Activated effector memory CD4-positive, alpha-beta T cell treated with anti-CD3 and anti-CD28 coated beads, Interleukin-2, amount 50 U/mL, for 16 hours (primary cell): Measurements from ENCODE around the gene WDR11.
"Not testable (repeated sequence)": the region's sequence is repeated elsewhere in the genome, so short reads cannot be mapped to it uniquely, and the experiment has no call there.

Source experiments
- DNase-seq: peaks from one replicate; pipeline ENCODE4 v3.0.0-alpha.2; 2020

Gene WDR11

DNA sequence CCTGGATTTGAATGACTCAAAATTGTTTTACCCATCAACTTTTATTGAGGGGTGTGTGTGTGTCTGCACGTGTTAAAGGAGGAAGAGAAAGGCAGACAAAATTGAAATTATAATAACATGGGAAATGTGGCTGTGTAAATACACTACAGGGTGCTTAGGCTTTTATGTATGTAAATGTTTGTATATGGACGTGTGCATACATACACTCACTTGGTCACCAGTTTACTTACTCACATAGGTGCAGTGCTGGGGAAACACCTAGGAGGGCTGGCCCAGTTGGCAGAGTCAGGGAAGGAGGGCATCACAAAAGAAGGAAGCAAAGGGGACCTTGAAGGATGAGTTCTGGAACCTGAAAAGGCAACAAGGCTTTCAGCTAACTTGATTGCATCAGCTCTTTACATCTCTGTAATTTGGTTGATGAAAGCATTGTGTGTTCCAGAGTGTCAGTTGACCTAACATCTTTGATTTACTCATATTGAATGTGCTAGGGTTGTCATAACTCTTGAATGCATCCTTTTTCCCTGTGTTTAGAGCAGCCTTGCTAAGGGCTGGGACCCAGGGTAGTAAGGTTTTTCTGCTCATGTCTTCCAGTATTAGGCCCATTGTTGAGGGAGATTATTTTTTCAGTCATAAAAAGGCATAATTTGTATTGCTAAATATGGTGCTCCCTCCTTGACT, 10.2 kb downstream of the WDR11 start:
- DNase-seq = no peak

DNA sequence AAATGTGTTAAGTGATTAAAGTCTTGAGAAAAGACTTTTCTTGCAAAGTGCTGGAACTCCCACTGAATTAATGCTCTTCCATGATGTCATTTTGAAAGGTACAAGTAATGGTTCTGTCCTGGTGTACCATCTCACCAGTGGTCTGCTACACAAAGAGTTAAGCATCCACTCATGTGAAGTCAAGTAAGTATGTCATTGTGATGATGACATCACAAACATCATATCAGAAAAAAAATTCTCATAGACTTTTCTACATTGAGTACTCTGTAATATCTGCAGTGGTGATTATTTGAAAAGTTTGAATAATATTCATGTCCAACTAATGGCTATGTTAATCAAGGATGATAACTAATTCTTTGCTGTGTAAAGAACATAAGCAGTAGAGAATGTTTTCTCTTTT, 22.6 kb downstream of the WDR11 start:
- no peak for DNase-seq

DNA sequence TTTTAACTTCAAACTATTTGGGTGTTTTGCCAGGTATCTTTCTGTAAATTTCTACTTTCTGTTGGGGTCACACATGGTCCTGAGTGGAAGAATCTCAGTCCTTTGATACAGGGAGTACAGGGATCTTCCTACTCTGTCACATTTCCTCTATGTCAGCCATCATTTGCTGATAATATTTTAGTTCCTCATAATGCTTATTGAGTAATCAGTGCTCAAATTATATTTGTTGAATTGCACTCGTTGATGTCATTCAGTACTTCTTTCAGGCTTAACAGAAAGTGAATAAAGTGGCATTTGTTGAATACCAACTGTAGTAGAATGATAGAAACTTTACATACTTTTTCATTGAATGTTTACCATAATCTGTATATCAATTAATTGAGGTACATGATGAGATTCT, 31.9 kb downstream of the WDR11 start:
- no peak for DNase-seq

DNA sequence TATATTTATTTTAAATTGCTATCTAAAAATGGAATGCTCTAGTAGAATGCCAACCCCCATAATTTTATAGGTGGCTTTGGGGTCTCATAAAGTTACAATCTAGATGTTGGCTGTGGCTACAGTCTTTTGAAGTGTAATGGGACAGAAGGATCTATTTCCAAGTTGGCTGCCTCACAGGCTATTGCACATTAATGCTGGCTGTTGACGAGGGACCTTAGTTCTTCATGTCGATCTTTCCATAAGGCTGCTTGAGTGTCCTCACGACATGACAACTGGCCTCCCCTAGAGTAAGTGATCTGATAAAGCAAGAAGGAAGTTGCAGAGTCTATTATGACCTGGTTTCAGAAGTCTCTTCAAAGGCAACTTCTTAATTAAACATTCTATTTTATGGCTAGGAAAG, 36.3 kb downstream of the WDR11 start:
- no peak for DNase-seq

DNA sequence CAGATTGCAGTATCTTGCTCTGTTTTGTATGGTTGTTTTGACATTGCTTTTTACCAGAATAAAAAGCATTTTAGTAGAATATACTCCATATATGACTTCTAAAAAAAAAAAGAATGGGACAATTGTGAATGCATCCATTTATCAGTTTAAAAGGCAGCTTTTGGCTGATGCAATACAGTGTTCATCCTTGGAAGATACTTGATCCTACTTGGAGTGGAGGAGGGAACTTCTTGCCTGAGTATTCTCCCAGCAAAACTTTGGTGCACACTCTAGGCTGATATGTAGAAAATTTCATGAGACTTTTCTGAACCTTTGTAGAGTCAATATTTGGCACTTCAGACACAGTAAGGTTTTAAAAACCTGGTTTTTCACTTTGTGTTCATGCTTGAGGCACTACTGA, 40.2 kb downstream of the WDR11 start:
- DNase-seq = no peak

DNA sequence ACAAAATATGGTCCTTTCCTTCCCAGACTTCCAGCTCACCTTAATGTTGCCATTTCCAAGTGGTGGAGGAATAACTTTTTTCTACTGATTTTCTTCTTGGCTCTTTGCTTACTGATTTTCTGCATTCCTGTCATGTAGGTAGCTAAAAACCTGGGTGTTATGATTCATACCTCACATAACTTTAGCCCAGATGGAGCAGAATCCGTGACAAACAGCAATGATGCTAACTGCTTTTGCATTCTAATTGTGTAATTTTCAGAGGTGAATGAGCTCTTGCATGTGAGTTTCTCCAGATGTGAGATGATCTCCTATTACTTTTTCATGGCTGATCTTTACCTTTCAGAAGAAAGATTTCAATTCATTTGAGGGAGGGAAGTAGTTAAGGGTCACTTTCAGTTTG, 43.4 kb downstream of the WDR11 start:
- no peak for DNase-seq

DNA sequence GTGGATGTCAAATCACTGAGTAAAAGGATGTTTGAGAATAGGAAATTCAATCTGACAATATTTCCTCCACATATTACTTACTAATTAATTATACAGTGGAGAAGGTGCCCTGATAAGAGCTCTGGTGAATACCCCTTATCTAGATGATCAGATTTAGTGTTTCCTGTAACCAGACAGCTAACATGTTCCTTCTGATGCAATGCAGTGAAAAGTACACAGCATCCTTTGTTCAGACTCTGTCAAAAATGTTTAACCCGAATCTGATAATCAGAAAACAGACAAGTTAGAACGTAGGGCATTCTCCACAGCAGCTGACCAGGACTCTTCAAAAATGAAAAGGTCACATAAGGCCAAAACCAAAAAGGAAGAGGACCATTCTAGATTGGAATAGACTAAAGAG, 46.2 kb downstream of the WDR11 start:
- DNase-seq = no peak

DNA sequence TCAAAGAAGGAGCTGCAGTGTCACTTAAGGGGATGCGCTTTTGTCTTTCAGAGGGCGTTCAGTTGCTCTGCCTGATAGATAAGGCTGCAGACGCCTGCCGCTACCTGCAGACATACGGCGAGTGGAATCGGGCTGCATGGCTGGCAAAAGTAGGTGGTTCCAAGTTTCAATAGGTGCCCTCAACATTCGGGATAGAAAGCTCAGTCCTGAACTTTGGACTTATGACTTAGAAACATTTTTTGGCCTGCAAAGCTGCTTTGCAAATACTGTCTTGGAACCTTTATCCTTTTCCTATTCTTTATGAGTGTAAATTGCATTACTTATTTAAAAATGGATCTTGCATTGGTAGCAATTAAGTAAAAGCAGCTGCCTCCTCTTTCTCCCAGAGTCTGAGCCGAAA, 54.1 kb downstream of the WDR11 start:
- no peak for DNase-seq

DNA sequence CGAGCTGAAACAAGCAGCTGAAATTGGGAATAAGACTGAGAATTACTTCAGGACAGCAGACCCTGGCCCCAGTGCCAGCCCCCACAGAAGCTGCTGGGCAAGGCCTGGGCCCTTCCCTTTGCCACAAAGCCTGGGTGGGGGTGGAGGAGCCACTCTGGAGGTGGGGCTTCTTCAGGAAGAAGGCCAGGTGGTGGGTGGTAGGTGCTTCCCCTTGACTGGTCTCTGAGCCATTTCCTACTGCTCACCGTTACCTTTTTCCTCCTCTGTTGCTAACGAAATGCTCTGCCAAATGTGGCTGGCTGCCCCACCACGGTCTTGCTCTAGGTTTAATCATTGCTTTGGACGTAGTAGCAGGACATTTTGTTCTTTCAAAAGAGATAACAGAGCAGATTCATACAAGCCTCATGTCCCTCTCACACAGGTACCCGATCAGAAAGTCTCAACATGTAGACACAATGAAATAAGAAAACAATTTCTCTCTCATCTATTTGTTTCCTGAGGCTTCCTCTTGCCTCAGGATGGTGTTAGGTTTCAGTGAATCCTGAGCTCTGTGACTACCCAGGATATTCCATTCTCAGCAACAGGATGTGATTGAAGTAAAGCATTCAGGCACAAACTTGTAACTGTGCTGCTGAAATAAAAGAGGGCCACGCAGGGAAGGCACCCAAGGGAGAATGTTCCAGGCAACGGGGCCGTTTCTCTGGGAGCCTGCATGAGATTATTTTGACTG, 66.5 kb downstream of the WDR11 start:
- no peak for DNase-seq

DNA sequence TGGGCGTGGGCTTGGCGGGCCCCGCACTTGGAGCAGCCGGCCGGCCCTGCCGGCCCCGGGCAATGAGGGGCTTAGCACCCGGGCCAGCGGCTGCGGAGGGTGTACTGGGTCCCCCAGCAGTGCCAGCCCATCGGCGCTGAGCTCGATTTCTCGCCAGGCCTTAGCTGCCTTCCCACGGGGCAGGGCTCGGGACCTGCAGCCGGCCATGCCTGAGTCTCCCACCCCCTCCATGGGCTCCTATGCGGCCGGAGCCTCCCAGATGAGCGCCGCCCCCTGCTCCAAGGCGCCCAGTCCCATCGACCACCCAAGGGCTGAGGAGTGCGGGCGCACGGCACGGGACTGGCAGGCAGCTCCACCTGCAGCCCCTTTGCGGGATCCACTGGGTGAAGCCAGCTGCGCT, 72.7 kb downstream of the WDR11 start:
- not testable (repeated sequence) for DNase-seq

DNA sequence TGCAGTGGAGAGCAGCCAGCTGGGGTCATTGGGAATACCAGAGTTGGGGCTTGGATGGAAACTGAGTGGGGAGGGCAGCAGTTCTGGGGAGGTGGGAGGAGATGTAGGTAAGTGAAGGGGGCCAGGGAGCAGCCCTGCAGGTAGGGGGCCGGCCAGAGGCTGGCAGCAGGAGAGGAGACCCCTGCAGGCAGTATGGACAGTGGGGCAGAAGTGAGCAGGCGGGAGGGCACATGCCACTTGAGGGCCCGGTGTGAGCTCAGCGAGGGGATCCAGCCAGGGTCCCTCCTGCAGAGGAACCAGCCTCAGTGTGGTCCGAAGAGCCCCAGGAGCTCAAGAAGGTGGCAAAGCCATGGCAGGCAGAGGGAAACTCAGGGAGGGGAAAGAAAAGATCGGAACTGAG, 75.4 kb downstream of the WDR11 start:
- no peak for DNase-seq

DNA sequence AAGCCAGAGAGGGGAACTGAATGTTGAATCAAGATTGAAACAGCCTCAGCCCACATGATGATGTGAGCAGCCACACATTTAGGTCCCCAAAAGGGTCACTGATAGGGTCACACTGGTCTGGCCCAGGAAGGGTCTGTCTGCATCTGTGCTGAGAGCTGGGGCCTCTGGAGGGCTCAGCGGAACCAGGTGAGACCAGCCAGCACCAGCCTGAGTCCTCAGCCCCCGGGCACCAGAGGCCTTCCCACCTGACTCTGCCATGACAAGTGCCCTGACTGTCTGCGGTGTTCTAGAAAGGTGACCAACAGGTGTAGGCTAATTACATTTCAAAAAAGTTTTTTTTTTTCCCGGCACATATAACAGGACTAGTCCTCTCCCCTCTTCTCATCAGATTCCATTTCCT, 76.2 kb downstream of the WDR11 start:
- DNase-seq = no peak

DNA sequence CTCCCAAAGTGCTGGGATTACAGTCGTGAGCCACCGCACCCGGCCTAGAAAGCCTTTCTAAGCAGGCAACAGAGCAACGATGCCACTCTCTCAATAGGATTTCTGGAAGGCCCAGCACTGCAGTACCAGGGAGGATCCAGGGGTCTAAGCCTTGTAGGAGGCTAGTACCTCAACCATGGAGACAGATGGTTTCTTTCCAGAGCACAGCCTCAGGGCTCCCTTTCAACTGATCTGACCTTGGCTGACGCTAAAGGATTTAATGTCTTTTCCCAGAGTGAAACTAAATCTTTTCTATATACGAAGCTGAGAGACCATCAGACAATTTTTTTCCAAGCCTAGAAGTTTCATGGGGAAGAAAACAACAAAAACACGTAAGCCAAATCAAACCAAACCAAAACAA, 78.0 kb downstream of the WDR11 start:
- no peak for DNase-seq

DNA sequence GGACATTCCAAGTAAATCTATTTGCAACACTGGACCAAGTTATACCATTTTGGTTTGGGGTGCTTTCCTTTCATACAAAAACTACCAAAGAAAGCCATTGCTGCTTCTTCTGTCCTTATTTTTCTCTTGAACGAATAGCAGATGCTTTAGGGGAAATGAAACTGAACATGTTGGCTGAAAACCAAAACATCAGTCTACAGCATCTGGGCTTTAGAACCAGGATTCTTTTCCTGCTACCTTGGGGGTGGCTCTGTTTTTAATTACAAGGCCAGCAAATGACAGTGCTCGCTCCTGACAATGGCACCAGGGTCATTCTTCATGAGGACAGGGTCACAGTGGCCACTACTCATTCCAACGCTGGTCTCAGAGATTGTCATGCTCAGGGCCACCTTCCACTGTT, 80.3 kb downstream of the WDR11 start:
- no peak for DNase-seq

DNA sequence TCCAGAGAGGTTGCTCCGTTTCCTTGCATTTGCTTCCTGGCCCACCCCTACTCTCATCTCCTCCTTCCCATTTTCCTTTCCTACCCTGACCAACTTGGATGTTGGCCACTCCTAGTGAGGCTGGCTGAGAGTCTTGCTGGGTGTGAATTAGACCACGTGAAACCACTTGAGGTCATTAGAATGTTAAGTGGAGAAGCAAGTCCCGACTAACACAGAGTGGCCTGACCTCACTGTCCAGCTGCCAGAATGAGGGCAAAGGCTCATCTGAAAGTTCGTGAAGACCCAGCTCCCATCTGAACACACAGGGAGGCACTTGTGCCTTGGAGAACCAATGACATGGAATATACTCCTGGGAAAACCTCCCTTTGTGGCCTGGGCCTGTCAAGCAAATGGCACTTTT, 80.8 kb downstream of the WDR11 start:
- no peak for DNase-seq

DNA sequence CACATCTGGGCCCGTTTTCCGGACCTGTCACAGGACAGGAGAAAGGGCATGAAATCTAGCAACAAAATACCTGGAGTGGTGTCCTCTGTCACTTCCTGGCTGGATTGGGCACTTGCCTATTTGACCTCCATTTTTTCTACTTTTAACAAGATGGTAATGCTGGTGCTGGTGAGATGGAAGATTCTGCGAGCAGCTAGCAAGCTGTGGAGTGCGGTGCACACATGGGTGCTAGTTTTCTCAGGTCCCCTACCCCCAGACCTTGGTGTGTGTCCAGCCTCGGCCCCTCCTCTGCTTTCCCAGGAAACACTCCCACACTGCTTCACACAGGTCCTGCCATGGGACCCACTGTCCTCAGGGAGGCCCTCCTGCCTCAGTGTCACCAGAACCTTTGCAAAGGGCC, 87.7 kb downstream of the WDR11 start:
- no peak for DNase-seq

DNA sequence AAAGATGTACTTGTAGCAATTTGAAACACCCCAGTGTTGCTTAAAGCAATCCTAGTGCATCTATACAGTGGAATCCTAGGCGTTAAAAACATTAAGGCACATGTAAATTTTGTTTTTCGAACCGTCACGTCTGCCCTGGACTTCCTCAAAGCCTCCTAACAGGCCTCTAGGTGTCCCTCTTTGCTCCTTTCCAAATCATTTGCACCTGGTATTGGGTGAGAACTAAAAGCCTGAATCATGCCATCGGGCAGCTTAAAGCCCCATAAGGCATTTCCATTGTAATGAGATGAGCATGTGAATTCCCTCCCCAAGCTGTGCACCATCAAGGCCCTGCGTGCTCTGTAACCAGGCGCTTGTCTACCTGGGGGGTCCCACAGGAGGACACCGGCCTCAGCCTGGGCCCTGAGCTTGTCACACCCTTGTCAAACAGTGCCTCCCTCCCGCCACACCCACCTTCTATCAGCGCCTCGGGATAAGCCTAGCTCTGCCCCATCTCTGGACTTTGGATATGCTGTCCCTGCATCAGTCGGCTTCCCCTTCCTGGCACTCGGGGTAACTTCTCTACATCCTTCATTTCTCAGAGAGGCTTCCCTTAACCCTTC, 89.2 kb downstream of the WDR11 start:
- no peak for DNase-seq

DNA sequence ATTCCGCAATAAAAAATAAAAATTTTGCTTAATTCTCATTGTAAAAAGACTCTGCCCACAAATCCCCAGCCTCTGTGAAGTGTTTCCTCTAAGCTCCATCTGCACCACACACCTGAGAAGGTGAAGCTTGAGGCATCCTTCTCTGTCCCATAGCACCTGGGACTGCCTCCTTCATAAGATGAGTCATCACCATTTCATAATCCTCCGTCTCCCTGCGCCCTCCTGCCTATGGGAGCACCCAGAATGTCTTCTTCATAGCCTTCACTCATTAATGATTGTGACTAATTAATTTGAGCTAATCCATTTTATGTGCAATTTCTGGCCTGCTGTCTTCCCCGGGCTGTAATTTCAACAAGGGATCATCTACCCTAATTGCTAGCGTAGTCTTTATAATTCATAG, 90.3 kb downstream of the WDR11 start:
- DNase-seq = no peak

DNA sequence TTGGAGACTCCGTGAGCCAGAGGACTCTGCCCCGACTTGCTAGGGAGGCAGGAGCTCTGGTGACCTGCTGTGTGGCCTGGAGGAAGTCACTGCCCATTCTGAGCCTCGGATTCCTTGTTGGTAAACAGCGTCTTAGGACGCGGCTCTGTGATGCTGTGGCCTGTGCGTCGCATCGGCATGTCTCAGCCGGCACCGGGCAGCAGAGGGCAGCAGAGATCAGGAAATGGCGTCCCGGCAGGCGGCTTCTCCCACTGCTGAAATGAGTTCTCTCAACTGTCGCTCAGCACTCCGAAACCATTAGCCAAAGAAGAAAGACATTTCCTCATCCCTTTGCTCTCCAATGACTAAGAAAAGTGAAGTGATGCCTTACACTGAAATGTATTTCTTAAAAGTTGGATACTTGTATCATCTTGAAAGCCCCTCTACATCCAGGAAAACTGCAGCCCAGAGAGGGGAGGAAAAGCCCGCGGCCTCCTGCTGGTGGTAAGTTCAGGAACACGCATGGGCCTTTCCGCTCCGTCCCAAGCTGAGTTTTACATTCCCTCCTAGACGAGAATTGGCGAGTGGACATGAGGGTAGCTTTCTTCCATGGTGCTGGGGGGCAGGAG, 91.7 kb downstream of the WDR11 start:
- DNase-seq = peak; percentile 90

DNA sequence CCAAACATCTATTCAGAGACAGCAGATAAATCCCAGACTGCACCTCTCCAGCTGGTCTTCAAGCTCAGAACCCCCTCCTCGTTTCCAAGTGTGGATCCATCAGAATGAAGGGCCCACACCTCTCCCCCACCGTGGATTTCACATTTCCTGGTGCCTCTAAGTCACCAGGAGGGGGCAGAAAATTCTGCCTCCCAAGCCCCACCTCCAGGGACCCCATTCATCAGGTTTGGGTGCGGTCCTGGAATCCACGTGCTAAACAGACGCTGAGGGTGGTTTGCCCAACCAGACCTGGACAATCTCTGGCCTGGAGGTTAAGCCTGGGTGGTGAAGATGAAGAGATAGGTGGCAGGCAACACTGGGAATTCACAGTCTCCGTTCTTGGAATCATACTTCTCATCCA, 92.4 kb downstream of the WDR11 start:
- DNase-seq = no peak

DNA sequence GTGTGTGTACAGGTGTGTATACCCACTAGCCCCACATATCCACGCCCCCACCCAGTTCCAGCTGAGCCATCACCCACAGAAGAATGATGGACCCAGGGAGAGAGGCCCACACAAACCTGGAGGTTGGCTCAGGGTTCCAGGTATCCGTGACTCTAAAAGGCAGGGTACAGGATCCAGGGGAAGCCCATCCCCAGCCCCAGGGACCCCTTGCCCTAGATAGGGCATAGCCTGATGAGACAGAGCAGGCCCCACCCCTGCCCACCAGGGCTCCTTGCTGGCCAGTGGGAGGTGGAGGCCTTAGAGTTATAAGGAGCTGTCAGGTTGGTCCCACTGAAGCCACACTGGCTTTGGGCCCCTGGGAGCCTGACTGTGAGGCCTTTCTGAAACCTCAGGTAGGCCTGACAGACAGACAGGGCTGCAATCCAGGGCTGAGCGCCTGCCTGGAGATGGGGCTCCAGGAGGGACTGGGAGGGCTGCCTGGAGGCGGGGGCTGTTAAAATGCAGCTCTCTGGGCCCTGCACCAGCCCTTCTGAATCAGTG, 93.5 kb downstream of the WDR11 start:
- no peak for DNase-seq

DNA sequence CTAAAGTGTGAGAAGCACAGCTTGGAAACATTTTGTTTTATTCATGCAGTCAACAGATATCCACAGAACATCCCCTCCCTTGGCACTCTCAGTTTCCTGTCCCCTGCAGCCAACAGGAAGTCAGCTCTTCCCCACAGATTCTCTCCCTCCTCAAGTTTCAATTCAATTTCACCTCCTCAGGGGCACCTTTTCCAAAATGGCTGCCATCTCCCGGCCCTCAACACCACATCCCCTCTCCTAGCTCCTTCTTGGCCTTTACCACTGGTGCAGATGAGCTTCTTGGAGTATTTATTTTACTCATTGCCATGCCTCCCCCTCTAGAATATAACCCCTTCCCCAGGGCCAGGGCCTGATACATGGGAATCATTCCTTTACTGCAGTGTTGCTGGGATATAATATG, 94.0 kb downstream of the WDR11 start:
- no peak for DNase-seq

DNA sequence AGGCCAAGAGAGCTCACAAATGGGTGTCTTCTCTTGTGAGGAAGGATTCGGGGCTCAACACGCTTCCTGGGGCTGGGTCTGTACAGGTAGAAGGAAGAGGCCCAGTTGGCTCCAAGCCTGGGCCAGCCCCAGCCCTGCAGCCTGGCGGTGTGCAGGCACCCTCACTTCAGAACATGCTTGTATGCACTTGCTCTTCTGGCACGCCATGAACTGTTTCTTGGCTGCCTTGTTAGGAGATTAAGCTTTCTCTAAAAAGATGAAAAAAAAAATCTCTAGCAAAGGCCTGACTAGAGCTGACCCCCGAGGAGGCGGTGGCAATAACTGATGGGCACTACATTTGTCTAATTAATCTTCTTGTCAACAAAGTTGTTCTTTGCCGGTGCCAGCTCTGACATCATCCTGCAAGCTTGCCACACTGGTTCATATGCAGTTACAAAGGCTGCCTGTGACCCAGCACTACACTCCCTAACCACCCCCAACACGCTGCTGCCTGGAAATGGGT, 94.7 kb downstream of the WDR11 start:
- no peak for DNase-seq

DNA sequence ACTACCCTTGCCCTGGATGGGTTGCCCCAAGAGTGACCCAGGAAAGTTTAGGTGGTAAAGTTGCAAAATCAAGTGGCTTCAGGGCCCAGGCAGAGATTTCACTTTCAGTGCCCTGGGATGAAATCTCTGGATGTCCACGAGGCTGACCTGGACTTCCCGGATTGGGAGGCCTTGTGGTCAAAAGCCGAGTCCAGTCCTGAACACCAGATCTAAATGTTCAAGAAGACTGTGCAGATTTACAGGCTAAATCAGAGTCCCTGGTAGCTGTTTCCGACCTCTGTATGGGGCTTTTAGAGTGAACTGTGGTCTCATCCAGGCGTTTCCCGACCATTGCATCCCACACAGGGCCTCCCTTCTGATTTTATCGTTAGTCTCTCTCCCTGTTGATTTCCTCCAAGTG, 95.3 kb downstream of the WDR11 start:
- no peak for DNase-seq
